HPDE6-E6E7 (cell line): Measurements from ENCODE around the gene SLC10A1.
A peak's percentile ranks its signal among the peaks of the same experiment; 100 is the strongest.
"Not testable (repeated sequence)": the region's sequence is repeated elsewhere in the genome, so short reads cannot be mapped to it uniquely, and the experiment has no call there.

Source experiments
- DNase-seq: peaks from one replicate; pipeline ENCODE4 v3.0.0; 2011; ENCODE audit warnings: missing footprints; ENCODE audit errors: extremely low spot score

Gene SLC10A1

GRCh38 chr14:69796797-69797500 lies at the start of gene SLC10A1:
Gene SLC10A1 (minus strand): TSS chr14:69797241. CDS start chr14:69797155, 86 bp downstream.
- DNase-seq: no peak

- DNase-seq: no peak
These were observed 48.7 kb upstream of the SLC10A1 start for GRCh38 chr14:69845787-69846186.

GRCh38 chr14:69845050-69845581 lies 48.1 kb upstream of the SLC10A1 start:
- DNase-seq: no peak

GRCh38 chr14:69844171-69844570 lies 47.1 kb upstream of the SLC10A1 start:
- DNase-seq: no peak

GRCh38 chr14:69842686-69843420 lies 45.8 kb upstream of the SLC10A1 start:
- DNase-seq: no peak

GRCh38 chr14:69841656-69842055 lies 44.6 kb upstream of the SLC10A1 start:
- DNase-seq: no peak

- no peak for DNase-seq
These were observed 42.6 kb upstream of the SLC10A1 start for GRCh38 chr14:69839661-69840060.

GRCh38 chr14:69838881-69839416 lies 41.9 kb upstream of the SLC10A1 start:
- no peak for DNase-seq

- DNase-seq: no peak
These were observed 31.8 kb upstream of the SLC10A1 start for GRCh38 chr14:69828879-69829278.

- DNase-seq: no peak
These were observed 31.3 kb upstream of the SLC10A1 start for GRCh38 chr14:69828354-69828753.

- DNase-seq: no peak
These were observed 30.5 kb upstream of the SLC10A1 start for GRCh38 chr14:69827560-69827959.

GRCh38 chr14:69822456-69822855 lies 25.4 kb upstream of the SLC10A1 start:
- DNase-seq: no peak

GRCh38 chr14:69820991-69821390 lies 23.9 kb upstream of the SLC10A1 start:
- no peak for DNase-seq

GRCh38 chr14:69819607-69820006 lies 22.6 kb upstream of the SLC10A1 start:
- DNase-seq: no peak

GRCh38 chr14:69818758-69819191 lies 21.7 kb upstream of the SLC10A1 start:
- peak; percentile 69 for DNase-seq

GRCh38 chr14:69816216-69816615 lies 19.2 kb upstream of the SLC10A1 start:
- DNase-seq: no peak

- no peak for DNase-seq
These were observed 18.5 kb upstream of the SLC10A1 start for GRCh38 chr14:69815556-69815955.

GRCh38 chr14:69814397-69814796 lies 17.4 kb upstream of the SLC10A1 start:
- no peak for DNase-seq

- not testable (repeated sequence) for DNase-seq
These were observed 16.3 kb upstream of the SLC10A1 start for GRCh38 chr14:69813346-69813745.

- DNase-seq: no peak
These were observed 15.7 kb upstream of the SLC10A1 start for GRCh38 chr14:69812711-69813110.

GRCh38 chr14:69811868-69812252 lies 14.8 kb upstream of the SLC10A1 start:
- no peak for DNase-seq

- DNase-seq: no peak
These were observed 14.3 kb upstream of the SLC10A1 start for GRCh38 chr14:69811227-69811867.
